NK-92 (cell line): Measurements from ENCODE around the gene UBL4A.

Experiments used
- DNase-seq: peaks from one replicate; lab custom pipeline; 2025; ENCODE audit not compliant: unreplicated experiment; lab: John Stamatoyannopoulos, UW

UBL4A gene

DNA sequence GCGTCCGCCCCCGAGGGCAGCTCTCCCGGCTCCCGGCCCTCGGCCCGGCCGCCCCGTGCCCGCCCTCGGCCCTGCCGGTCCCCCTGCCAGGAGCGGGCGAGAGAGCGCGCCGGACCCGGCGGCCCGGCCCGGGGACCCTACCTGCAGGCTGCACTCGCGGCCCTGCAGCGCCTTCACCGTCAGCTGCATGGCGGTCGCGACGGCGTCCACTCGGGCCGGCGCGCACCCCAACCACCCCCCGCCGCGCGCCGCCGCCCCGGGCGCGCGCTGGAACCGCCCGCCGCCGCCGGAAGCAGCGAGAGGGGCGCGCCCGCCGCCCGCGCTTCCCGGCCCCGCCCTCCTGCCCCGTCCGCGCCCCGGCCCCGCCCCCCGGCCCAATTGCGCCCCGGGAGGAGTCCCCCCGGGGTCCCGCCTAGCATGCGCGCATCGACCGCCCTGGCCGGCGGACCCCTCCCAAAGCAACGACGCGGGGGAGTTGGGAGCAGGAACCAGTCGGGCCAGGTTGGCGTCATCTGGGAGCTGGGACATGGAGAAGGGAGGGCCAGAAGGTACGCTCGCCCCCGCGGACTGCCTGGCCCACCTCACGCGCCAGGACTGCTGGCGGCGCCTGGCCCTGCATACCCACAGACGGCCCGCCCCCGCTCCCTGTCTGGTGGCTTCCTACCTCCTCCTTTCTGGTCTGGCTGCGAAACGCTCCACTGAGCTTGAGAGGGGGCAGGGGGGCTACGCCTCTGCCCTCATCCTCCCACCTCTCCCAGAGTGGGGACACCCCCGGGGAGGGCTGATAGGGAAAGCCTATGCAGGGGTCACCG lies at the start of gene UBL4A:
Gene UBL4A (minus strand): TSS at position 220 of the 812 bp plus-strand sequence. CDS start 31 bp downstream, at position 189.
- no peak for DNase-seq

DNA sequence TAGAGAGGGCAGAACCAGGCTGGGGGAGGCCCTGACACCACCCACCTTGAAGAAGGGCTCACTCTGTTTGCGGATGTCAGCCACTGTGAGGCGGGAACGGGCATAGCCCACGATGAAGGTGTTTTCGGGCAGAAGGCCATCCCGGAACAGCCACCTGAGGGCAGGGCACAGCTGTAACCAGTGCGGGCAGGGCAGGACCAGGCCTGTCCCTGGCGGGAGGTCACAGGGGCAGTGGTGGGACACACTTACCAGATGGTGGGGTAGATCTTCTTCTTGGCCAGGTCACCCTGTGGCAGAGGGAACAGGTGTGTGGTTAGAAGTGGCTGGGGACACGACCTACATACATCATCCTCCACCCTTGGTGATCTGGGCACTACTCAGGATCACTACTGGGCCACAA lies 49.5 kb upstream of the UBL4A start:
- no peak for DNase-seq

DNA sequence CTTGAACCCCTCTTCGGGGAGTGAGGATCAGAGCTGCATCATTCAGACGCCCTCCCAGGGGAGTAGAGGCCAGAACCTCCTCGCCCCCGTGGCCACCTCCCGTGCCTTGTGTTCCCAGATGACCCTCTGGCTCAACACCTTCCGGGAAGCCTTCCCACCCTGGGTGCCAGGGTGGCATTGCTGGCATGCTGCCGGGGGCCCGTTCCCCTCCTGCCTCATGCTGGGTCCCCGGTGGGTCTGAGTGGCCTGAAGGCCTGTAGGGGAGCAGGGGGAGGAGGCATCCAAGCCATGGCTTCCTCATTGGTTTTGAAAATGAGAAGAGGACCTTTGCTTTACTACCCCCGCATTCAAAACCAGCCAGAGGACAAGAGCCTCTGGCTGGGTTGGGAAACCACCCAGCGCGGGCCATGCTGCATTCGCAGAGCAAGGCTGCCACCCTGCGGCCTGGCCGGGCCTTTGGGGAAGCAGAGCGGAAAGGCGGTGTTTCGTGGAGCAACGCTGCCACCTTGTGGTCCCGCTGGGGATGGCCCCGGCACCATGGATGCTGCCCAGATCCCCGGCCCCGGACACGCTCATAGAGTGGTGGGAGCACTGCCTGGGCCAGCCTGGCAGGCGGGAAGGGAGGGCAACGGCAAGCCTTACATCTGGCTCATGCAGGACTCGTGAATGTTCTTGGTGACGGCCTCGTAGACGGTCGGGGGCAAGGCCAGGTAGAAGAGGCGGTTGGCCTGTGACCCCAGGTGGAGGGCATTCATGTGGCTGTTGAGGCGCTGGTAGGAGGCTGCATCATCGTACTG lies 48.3 kb upstream of the UBL4A start:
- no peak for DNase-seq

DNA sequence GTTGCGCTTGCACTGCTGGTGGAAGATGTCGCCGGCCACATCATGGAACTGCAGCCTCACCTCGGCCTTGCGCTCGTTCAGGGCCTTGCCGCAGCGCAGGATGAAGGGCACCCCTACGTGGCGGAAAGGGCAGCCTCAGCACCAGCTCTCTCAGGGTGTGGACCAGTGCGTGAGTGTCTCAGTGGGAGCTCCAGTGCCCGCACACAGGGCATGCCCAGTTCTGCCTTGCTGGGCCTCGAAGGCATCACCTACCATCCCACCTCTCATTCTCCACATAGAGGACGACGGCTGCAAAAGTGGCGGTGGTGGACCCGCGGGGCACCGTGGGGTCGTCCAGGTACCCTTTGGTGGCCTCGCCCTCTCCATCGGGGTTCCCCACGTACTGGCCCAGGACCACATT lies 46.3 kb upstream of the UBL4A start:
- no peak for DNase-seq

DNA sequence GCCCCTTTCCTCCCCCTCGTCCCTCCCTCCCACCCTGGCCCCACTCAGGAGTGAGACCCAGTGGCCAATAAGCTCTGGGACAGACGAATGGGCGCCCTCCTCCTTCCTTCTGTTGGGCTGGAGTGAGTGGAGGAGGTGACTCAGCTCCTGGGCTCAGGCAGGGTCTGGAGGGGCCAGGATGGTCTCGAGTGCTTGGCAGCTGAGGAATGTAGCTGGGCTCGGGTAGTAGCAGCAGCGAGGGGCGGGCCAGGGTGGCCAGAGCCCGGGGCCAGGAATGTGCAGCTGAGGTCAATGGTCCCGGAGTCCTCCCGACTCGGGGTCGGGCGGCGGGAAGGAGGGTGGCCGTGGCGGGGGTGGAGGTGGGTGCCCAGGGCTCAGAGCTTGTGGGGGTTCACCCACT lies 45.2 kb upstream of the UBL4A start:
- no peak for DNase-seq

DNA sequence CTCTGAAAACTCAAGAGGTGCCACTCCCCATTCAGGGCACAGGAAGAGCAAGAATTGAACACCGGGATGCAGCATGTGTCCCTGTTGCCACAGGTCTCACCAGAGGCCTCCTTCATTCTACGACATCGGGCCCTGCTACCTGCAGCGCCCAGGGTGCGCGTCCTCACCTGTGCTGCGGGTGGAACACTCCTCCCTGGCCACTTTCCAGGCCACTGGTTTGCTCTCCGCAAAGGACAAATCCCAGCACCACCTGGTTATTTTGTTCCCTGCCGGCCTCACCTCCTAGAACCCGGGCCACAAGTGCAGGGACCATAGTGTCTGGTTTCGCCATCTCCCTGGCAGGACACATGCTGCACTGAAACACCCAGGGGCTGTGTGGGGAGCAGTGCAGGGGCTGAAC lies 43.9 kb upstream of the UBL4A start:
- DNase-seq, result no peak

DNA sequence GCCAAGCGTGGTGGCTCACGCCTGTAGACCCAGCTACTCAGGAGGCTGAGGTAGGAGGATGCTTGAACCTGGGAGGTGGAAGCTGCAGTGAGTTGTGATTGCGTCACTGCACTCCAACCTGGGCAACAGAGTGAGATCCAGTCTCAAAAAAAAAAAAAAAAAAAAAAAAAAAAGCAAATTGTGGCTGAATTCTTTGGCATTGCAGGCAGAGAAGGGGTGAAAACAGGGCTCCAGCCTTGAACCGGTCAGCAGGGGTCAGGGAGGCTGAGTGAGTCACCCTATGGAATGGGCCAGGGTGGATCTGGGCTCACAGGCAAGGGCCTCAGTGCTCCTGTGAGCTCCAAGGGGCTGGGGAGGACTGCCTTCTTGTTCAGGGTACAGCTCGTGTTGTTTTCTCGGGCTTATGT lies 42.8 kb upstream of the UBL4A start:
- DNase-seq, result no peak

DNA sequence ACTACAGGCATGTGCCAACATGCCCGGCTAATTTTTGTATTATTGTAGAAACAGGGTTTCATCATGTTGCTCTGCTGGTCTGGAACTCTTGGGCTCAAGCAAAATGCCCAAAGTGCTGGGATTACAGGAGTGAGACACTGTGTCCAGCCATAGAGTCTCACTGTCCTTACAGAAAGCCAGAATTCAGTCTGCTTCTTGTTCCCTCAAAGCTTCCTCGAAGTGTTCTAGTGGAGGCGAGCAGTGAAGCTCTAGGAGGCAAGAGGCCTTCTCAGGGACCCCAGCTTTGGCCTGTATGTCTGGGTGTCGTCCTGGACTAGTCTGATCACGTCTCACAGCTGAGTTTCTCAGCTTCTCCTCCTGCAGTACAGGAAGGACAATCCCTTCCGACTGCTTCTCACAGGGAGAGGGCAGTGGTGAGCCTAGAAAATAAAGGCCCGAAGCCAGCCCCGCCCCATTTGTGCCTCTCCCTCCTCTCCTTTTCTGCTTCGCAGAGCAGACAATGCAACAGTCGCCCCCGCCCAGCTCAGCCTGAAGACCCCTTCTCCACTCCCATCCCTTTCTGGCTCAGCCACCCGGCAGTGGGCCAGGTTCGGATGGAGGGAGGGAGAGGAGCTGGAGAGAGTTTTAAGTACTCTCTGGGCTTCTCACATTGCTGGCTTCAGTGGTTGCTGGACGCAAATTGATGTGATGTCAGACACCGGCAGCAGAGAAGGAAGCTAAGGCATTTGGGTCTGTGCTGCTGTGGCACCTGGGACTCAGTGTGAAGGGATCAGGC lies 40.7 kb upstream of the UBL4A start:
- DNase-seq, result no peak

DNA sequence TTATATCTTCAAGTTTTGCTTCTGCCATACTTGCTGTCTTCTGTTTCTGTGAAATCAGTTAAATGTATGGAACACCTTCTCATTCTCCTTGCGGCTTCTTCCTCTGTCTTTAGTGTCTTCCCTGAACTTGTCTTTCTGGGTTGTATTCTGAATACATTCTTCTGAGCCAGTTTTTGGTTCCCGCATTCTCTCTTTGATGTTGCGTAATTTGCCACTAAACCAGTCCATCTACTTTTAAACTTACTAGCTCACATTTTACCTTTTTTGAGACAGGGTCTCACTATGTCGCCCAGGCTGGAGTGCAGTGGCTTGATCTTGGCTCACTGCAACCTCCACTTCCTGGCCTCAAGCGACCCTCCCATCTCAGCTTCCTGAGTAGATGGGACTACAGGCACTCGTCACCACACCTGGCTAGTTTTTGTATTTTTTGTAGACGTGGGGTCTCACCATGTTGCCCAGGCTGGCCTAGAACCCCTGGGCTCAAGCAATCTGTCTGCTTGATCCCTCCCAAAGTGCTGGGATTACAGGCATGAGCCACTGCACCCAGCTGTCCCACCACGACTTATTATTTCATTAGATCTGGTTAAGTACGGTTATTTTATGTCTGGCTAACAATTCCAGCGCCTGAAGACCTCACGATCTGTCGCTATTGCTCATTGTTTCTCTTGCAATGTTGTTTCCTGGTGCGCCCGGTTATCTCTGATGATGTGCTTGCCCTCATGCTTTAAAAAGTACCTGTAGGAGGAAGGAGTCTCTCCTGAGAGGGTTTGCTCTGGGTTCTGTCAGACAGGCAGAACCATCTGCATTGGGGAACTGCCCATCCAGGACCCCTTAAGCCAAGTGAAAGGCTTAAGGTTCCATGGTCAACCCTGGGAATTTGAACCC lies 39.4 kb upstream of the UBL4A start:
- DNase-seq, result no peak

DNA sequence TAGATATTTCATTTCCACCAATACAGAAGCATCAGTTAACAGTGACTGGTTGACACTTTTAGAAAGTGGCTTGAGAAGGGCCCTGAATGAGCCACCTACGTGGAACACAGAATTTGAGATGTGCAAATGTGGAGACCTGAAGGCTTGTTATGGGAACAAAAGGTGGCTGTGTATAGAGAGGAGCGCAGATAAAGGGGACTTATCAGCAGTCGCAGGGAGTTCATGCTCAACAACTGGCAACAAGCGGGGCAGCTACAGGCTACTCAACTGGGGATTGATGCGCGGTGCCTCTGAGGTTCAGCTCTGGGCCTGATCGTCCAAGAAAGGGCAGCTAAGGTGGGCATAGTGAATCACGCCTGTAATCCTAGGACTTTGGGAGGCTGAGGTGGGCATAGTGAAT lies 33.0 kb upstream of the UBL4A start:
- no peak for DNase-seq

DNA sequence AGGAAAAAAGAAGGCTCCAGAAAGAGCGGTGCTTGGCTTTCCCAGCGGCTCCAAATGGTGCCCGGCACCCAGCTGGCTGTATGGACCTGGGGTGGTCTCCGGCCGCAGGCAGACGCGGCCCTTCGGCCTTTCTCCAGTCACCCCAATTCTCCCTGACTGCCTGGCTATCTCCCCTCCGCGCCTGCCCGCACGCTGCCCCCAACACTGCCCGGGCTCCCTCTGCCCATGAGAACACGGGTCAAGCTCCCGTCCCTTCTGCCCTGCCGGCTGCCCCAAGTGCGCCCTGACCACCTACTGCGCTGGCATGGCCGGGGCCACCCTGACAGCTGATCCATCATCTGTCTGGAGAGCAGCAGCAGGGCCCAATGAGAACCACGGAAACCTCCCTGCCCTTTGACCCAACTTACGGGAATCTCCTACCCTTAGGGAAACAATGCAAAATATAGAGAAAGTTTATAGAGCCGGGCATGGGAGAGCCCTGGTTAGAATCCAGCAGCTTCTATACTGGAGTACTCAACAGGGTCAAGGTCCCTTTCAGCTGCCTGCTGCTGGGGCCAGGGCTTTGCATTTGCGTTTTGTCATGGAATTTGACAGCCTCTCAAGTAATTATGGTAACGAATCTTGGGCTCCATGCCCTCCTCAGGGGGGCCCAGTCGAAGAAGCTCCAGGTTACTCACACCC lies 30.8 kb upstream of the UBL4A start:
- no peak for DNase-seq

DNA sequence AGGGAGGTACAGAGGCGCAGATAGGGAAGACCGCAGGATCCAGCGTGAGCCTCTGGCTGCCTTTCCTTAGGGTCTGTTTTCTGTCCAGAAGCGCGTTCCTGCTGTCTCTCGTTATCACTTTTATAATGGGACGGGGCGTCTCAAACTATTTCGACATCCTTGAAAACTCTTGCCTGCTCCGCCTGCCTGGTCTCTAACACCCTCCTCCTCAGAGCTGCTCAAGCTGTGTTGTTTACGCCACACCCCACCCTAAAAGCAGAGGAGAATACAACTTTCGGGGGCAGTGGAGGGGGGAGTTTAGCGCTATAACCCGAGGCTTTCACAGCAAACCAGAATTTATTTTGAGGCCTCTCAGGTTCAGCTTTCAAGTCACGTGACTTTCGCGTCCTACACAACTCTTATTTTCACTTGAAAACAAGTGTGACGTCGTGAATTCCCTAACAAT lies 30.3 kb upstream of the UBL4A start:
- DNase-seq, result no peak

DNA sequence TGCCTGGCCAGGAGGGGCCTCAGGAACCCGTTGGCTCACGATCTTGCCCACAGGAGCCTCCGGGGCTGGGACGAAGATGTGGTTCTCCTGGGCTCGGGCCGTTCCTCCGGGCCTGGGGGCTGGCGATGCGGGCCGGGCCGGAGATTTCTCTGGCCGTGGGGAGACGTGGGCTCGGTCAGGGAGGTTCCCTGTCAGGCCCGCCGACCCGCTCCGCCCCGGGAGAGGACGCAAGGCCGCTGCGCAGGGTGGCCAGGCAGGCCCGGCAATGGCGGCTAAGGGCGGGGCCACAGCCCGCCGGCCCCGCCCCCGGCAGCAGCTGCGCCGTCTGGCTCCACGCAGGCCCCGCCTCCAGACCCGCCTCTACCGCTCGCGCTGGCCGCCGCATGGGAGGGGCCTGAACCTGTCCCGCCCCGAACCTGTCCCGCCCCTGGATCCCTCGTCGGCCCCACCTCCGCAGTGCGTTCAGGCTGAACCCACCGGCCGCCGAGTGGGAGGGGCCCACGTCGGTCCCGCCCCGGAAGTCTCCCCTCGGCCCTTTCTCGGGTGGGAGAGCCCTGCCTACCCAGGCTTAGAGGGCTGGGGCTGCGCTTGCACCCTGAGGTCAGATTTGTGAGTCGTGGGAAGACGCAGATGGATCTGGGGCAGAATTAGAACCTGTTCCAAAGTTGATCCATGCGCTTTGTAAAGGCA lies 29.7 kb upstream of the UBL4A start, which contains the start of gene FAM3A:
Gene FAM3A (minus strand): TSS at position 267 of the 690 bp plus-strand sequence. CDS start 460 bp downstream, outside the sequence.
- DNase-seq, result peak; percentile 19

DNA sequence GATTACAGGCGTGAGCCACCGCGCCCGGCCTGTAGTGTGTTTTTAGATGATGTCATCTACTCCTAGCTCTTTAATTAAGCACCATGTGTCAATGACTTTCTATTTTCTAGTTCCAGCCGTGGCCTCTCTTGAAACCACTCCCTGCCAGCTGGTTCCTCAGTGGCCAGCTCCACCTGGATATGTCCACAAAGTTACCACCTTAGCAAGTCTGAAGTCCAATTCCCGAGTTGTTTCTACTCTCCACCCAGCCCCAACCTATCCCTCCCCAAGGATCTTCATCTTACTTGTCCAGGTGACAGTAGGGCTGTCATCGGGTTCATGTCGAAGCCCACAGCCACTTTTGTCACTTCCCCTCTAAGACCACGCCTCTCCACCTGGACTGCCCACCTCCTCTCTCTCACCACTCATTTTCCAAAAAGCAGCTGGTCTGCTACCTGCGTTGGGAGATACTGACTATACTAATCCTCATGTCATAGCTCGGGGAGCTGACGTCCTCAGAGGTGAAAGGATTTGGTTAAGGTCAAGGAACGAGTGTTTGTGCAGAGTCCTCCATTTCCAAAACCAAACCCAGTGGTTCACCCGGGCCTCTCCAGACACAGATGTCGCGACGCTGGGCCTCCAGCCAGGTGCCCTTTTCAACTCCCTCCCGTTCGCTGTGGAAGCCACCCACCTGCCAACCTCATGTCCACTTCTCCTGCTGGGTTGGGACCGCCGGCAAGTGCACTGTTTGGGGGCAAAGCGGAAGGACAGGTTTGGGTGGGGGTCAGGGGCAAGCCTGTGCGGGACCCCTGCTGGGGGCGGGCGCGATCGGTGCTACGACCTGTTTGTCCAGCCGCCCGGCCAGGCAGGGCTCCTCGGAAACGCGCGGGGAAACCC lies 28.9 kb upstream of the UBL4A start:
- DNase-seq, result no peak

DNA sequence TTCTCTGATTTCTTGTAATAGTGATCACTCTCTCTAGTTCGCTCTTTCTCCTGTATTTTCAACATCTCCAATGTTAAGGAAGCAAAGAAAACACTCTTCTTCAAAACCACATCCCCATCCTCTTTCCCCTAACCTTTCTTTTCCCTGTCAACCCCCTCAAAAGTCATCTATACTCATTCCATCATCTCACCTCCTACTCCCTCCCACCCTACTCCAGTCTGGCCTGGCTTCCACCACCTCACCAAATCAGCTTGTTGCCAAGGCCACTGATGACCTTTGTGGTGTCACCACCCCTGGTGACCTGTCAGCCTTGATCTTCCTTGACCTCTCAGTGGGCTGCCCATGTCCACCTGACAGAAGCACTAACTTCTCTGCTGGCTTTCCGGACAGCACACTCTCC lies 27.3 kb upstream of the UBL4A start:
- DNase-seq, result no peak

DNA sequence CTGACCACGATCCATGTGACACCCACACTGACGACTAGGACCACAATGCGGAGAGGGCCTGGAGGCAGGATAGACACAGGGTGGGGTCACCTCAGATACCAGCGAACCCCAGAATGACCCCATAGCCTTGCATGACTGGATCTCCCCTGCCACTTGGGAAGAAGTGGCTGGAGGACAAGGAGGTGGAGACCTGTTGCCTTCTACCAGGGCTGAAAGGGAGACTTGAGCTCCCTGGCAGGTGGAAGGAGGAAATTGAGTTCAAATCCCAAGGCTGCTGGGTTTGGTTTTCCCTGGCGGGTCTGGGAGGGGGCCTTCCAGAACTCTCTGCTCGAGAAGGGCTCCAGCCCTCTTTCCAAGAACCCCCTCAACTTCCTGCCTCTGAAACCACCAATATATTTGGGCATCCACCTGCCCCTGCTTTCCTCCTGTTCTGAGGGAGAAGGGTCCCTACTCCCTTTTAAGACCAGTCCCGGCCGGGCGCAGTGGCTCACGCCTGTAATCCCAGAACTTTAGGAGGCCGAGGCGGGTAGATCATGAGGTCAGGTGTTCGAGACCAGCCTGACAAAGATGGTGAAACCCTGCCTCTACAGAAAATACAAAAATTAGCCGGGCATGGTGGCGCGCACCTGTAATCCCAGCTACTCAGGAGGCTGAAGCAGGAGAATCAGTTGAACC lies 26.6 kb upstream of the UBL4A start:
- no peak for DNase-seq

DNA sequence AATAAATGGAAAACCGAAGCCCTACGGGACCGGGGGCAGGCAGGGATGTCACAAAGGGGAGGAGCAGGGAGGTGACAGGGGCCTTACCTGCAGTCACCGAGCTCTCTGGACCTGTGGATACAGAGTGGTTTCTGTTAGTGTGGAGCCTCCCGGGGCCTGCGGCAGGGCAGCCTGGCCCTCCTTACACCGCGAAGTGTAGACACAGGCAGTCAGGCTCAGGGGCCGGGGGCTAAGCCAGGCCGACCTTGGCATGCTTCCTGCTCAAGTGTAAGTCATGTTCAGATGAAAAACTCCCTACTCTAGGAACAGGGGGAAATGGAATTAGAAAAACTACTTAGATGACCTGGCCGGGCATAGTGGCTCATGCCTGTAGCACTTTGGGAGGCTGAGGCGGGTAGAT lies 25.3 kb upstream of the UBL4A start:
- no peak for DNase-seq

DNA sequence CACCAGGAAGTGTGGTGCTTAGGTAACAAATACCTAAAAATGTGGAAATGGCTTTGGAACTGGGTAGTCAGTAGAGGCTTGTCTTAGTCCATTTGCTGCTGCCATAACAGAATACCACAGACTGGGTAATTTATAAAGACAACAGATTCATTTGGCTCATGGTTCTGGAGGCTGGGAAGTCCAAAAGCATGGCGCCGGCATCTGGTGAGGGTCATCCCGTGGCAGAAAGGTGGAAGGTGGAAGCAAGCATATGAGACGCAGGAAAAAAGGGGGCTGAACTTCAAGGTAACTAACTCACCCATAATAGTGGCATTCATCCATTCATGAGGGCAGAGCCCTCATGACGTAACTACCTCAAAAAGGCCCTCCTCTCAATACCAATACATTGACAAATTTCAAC lies 23.0 kb upstream of the UBL4A start:
- DNase-seq, result no peak
